HepG2 (cell line): ENCODE data around the gene FKBP8. TPM values are rescaled to one million over a fixed set of nuclear protein-coding genes. Genes with fewer than 3 reads are reported as not detected.

Experiments
- ARID5B ChIP-seq: IDR thresholded peaks from 2 replicates; pipeline ENCODE4 v1.4.0; 2020; ENCODE audit warnings: mild to moderate bottlenecking, missing genetic modification reagents
- ATF3 ChIP-seq: sonication (generic); formaldehyde crosslinking; IDR thresholded peaks from 2 replicates; pipeline ENCODE4 v1.4.0; 2020; ENCODE audit warnings: missing genetic modification reagents
- CAMTA2 ChIP-seq: sonication (generic); formaldehyde crosslinking; IDR thresholded peaks from 2 replicates; pipeline ENCODE4 v1.4.0; 2020; ENCODE audit warnings: mild to moderate bottlenecking, missing genetic modification reagents, borderline replicate concordance
- DPF2 ChIP-seq: sonication (generic); formaldehyde crosslinking; IDR thresholded peaks from 2 replicates; pipeline ENCODE4 v1.4.0; 2020; ENCODE audit warnings: mild to moderate bottlenecking, low read depth, missing genetic modification reagents, borderline replicate concordance
- ESRRA ChIP-seq: sonication (generic); formaldehyde crosslinking; IDR thresholded peaks from 2 replicates; pipeline ENCODE4 v1.5.1; 2020; ENCODE audit warnings: mild to moderate bottlenecking, low read depth, missing genetic modification reagents
- GABPA ChIP-seq, 2 experiments: IDR thresholded peaks; 2 replicates each; pipeline ENCODE4 v1.6.1; 2011 to 2016; ENCODE audit warnings: low read depth in 2 of 2, low read length in 1 of 2, missing biosample characterization in 1 of 2, missing genetic modification characterization in 1 of 2
- MIER2 ChIP-seq: IDR thresholded peaks from 2 replicates; pipeline ENCODE4 v1.6.1; 2016; ENCODE audit warnings: missing biosample characterization, missing genetic modification reagents
- MTF2 ChIP-seq: sonication (generic); formaldehyde crosslinking; IDR thresholded peaks from 2 replicates; pipeline ENCODE4 v1.5.0; 2020; ENCODE audit warnings: missing genetic modification reagents, borderline replicate concordance
- NRL ChIP-seq: sonication (generic); formaldehyde crosslinking; IDR thresholded peaks from 2 replicates; pipeline ENCODE4 v1.5.0; 2020; ENCODE audit warnings: missing genetic modification reagents, mild to moderate bottlenecking, moderate library complexity, borderline replicate concordance
- RAD21 ChIP-seq: fragments of 450-650 bp; formaldehyde crosslinking; IDR thresholded peaks from 2 replicates; pipeline ENCODE4 v1.5.0; 2020; ENCODE audit warnings: mild to moderate bottlenecking
- SATB2 ChIP-seq: sonication (generic); formaldehyde crosslinking; IDR thresholded peaks from 2 replicates; pipeline ENCODE4 v1.5.0; 2020; ENCODE audit warnings: missing genetic modification reagents
- SIN3A ChIP-seq: IDR thresholded peaks from 2 replicates; pipeline ENCODE4 v1.6.1; 2011; ENCODE audit warnings: low read depth, mild to moderate bottlenecking, control low read depth, low read length, borderline replicate concordance
- TCF12 ChIP-seq, 2 experiments: fragments of 450-650 bp in 1 of 2; sonication (generic) in 1 of 2; formaldehyde crosslinking in 1 of 2; IDR thresholded peaks; 2 replicates each; pipeline versions ENCODE4 v1.6.1 to v1.8.0; 2017 to 2022; ENCODE audit warnings: antibody characterized with exemption in 1 of 2, mild to moderate bottlenecking in 1 of 2, missing genetic modification reagents in 1 of 2, moderate library complexity in 1 of 2
- TEAD2 ChIP-seq: sonication (generic); formaldehyde crosslinking; IDR thresholded peaks from 2 replicates; pipeline ENCODE4 v1.9.0; 2021; ENCODE audit warnings: missing genetic modification reagents
- TFE3 ChIP-seq: IDR thresholded peaks from 2 replicates; pipeline ENCODE4 v1.6.1; 2016
- ZBTB3 ChIP-seq: sonication (generic); formaldehyde crosslinking; IDR thresholded peaks from 2 replicates; pipeline ENCODE4 v1.4.0; 2020; ENCODE audit warnings: low read depth, mild to moderate bottlenecking, moderate library complexity, missing genetic modification reagents, borderline replicate concordance
- ZFY ChIP-seq: sonication (generic); formaldehyde crosslinking; IDR thresholded peaks from 2 replicates; pipeline ENCODE4 v1.4.0; 2020; ENCODE audit warnings: missing genetic modification reagents
- ZNF431 ChIP-seq: sonication (generic); formaldehyde crosslinking; IDR thresholded peaks from 2 replicates; pipeline ENCODE4 v1.9.0; 2022; ENCODE audit warnings: missing genetic modification reagents, low read depth, mild to moderate bottlenecking, borderline replicate concordance
- ZNF615 ChIP-seq: sonication (generic); formaldehyde crosslinking; IDR thresholded peaks from 2 replicates; pipeline ENCODE4 v1.5.0; 2020; ENCODE audit warnings: mild to moderate bottlenecking, missing genetic modification reagents, borderline replicate concordance
- ZNF629 ChIP-seq: sonication (generic); formaldehyde crosslinking; conservative IDR thresholded peaks from 2 replicates; pipeline ENCODE4 v1.5.0; 2020; ENCODE audit warnings: missing genetic modification reagents
- ZNF878 ChIP-seq: sonication (generic); formaldehyde crosslinking; IDR thresholded peaks from 2 replicates; pipeline ENCODE4 v1.8.1; 2023; ENCODE audit warnings: mild to moderate bottlenecking, missing genetic modification reagents, moderate library complexity
- polyA plus RNA-seq, 8 experiments: library from polyadenylated mRNA; depleted of rRNA in 3 of 8; stranded (reverse) in 7 of 8; unstranded in 1 of 8; fragments of >200 nt; fragmentation: Illumina TruSeq in 4 of 8; extraction: Trizol in 4 of 8; gene quantifications; 2 replicates each; pipeline versions ENCODE4 v1.2.1 to v1.2.3, GENCODE V29; 2011 to 2016; ENCODE audit warnings: low read depth in 4 of 8, missing spikeins in 1 of 8, mixed read lengths in 1 of 8; ENCODE audit not compliant: insufficient read depth in 1 of 8
- total RNA-seq, 5 experiments: library from RNA; depleted of rRNA; stranded (reverse); fragments of >200 nt; fragmentation: Illumina TruSeq; extraction: Trizol; gene quantifications; 2 replicates each; pipeline ENCODE4 v1.2.3, GENCODE V29; 2016; ENCODE audit warnings: low read depth in 1 of 5

Gene FKBP8
- total and polyA plus RNA-seq, 2 of the 13 experiments (the other 11 are each of a cell fraction or from before 2014, with no cell fraction given): 81.7 to 93.9 TPM

GRCh38 chr19:18496167-18496979 lies 47.0 kb downstream of the FKBP8 start (continued):
- TF ChIP-seq ARID5B: peak; percentile 23; the same call in 1 of the 2 replicates
- TF ChIP-seq ZNF431 (CRISPR knock-in tag): peak; percentile 25; the same call in 1 of the 2 replicates
- TF ChIP-seq GABPA (IDR thresholded peaks at IDR 0.05; ENCODE audit: low read depth, low read length): no peak
- TF ChIP-seq GABPA (CRISPR knock-in tag; IDR thresholded peaks at IDR 0.05; ENCODE audit: low read depth): no peak
- TF ChIP-seq DPF2 (CRISPR knock-in tag): no peak
- no peak for TF ChIP-seq ESRRA
- no peak for TF ChIP-seq MTF2 (CRISPR knock-in tag)
- no peak for TF ChIP-seq SATB2
- TF ChIP-seq ZNF629 (CRISPR knock-in tag): no peak
- no peak for TF ChIP-seq CAMTA2
- TF ChIP-seq ZFY: no peak
- TF ChIP-seq SIN3A: no peak
- no peak for TF ChIP-seq NRL (CRISPR knock-in tag)
- TF ChIP-seq TEAD2 (CRISPR knock-in tag): no peak
- no peak for TF ChIP-seq MIER2 (CRISPR knock-in tag)
- TF ChIP-seq ZNF615: no peak
- no peak for TF ChIP-seq TCF12 (IDR thresholded peaks at IDR 0.05)
- no peak for TF ChIP-seq TCF12 (CRISPR knock-in tag; IDR thresholded peaks at IDR 0.05)
- no peak for TF ChIP-seq ZBTB3
- no peak for TF ChIP-seq TFE3 (CRISPR knock-in tag)
- TF ChIP-seq ZNF878 (CRISPR knock-in tag): no peak
- TF ChIP-seq ATF3 (CRISPR knock-in tag): no peak
- peak; percentile 37; the same call in 1 of the 2 replicates for TF ChIP-seq RAD21
